ENCODE results near the gene CROCC2. TPM values are rescaled to one million over a fixed set of nuclear protein-coding genes. Genes with fewer than 3 reads are reported as not detected.

The CROCC2 gene
- total and polyA plus RNA-seq, 5 donors from 2014 or later, result not detected

- no peaks in the 10 kb centered on the region for H3K9me3 ChIP-seq (ENCODE audit: control insufficient read depth in 2 of 2, low read length in 2 of 2)
- DNase-seq (no peak), ATAC-seq (ENCODE audit: low read depth in 2 of 2) (no peak)
- Mint-ChIP-seq H3K9me3 (no peaks in the 10 kb centered on the region), H3K4me1 (no peaks in the 10 kb centered on the region), H3K27me3 (no peaks in the 10 kb centered on the region), H3K4me3 (no peak overlapping the region), H3K36me3 (no peaks in the 10 kb centered on the region), H3K27ac (no peak overlapping the region)
- no peak overlapping the region for H3K4me3 ChIP-seq (ENCODE audit: low read depth, low read length)
- H3K27me3 ChIP-seq (ENCODE audit: control insufficient read depth, insufficient read depth, low read length), result no peaks in the 10 kb centered on the region
- no peaks in the 10 kb centered on the region for H3K36me3 ChIP-seq (ENCODE audit: control insufficient read depth, insufficient read depth, low read length)
- H3K27ac ChIP-seq (ENCODE audit: insufficient read depth, low read length, poor library complexity, severe bottlenecking), result no peak overlapping the region
- no peaks in the 10 kb centered on the region for H3K4me1 ChIP-seq (ENCODE audit: control insufficient read depth, insufficient read depth, low read length, poor library complexity, severe bottlenecking)
These were observed 55.1 kb downstream of the CROCC2 start for GRCh38 chr2:240960971-240961876.

- Mint-ChIP-seq H3K4me3 (no peak overlapping the region), H3K4me1 (no peaks in the 10 kb centered on the region), H3K27ac (no peak overlapping the region), H3K27me3 (no peaks in the 10 kb centered on the region), H3K36me3 (no peaks in the 10 kb centered on the region), H3K9me3 (no peaks in the 10 kb centered on the region)
- no peaks in the 10 kb centered on the region for H3K9me3 ChIP-seq (ENCODE audit: control insufficient read depth in 2 of 2, low read length in 2 of 2)
- H3K27me3 ChIP-seq (ENCODE audit: control insufficient read depth, insufficient read depth, low read length), result no peaks in the 10 kb centered on the region
- no peak for ATAC-seq (ENCODE audit: low read depth in 2 of 2)
- H3K4me3 ChIP-seq (ENCODE audit: low read depth, low read length), result no peak overlapping the region
- no peaks in the 10 kb centered on the region for H3K4me1 ChIP-seq (ENCODE audit: control insufficient read depth, insufficient read depth, low read length, poor library complexity, severe bottlenecking)
- DNase-seq, result no peak
- H3K36me3 ChIP-seq (ENCODE audit: control insufficient read depth, insufficient read depth, low read length), result no peaks in the 10 kb centered on the region
- H3K27ac ChIP-seq (ENCODE audit: insufficient read depth, low read length, poor library complexity, severe bottlenecking), result no peak overlapping the region
These were observed 55.8 kb downstream of the CROCC2 start for GRCh38 chr2:240961910-240962299.

GRCh38 chr2:240962300-240963064 lies 56.3 kb downstream of the CROCC2 start:
- no peak overlapping the region for H3K27ac Mint-ChIP-seq
- no peak for DNase-seq
- H3K9me3 Mint-ChIP-seq, result no peaks in the 10 kb centered on the region
- H3K4me1 ChIP-seq (ENCODE audit: control insufficient read depth, insufficient read depth, low read length, poor library complexity, severe bottlenecking), result no peaks in the 10 kb centered on the region
- H3K4me3 ChIP-seq (ENCODE audit: low read depth, low read length), result no peak overlapping the region
- no peaks in the 10 kb centered on the region for H3K27me3 Mint-ChIP-seq
- H3K9me3 ChIP-seq (ENCODE audit: control insufficient read depth in 2 of 2, low read length in 2 of 2), result no peaks in the 10 kb centered on the region
- no peaks in the 10 kb centered on the region for H3K4me1 Mint-ChIP-seq
- H3K27me3 ChIP-seq (ENCODE audit: control insufficient read depth, insufficient read depth, low read length), result no peaks in the 10 kb centered on the region
- no peak for ATAC-seq (ENCODE audit: low read depth in 2 of 2)
- no peak overlapping the region for H3K4me3 Mint-ChIP-seq
- no peak overlapping the region for H3K27ac ChIP-seq (ENCODE audit: insufficient read depth, low read length, poor library complexity, severe bottlenecking)
- no peaks in the 10 kb centered on the region for H3K36me3 Mint-ChIP-seq
- no peaks in the 10 kb centered on the region for H3K36me3 ChIP-seq (ENCODE audit: control insufficient read depth, insufficient read depth, low read length)

GRCh38 chr2:240963065-240963867 lies 57.1 kb downstream of the CROCC2 start:
- Mint-ChIP-seq H3K36me3 (no peaks in the 10 kb centered on the region), H3K27me3 (no peaks in the 10 kb centered on the region), H3K9me3 (no peaks in the 10 kb centered on the region), H3K4me1 (no peaks in the 10 kb centered on the region), H3K4me3 (no peak overlapping the region), H3K27ac (no peak overlapping the region)
- no peaks in the 10 kb centered on the region for H3K36me3 ChIP-seq (ENCODE audit: control insufficient read depth, insufficient read depth, low read length)
- ATAC-seq (ENCODE audit: low read depth in 2 of 2), result no peak
- no peak for DNase-seq
- no peaks in the 10 kb centered on the region for H3K4me1 ChIP-seq (ENCODE audit: control insufficient read depth, insufficient read depth, low read length, poor library complexity, severe bottlenecking)
- H3K27me3 ChIP-seq (ENCODE audit: control insufficient read depth, insufficient read depth, low read length), result no peaks in the 10 kb centered on the region
- H3K4me3 ChIP-seq (ENCODE audit: low read depth, low read length), result no peak overlapping the region
- no peaks in the 10 kb centered on the region for H3K9me3 ChIP-seq (ENCODE audit: control insufficient read depth in 2 of 2, low read length in 2 of 2)
- H3K27ac ChIP-seq (ENCODE audit: insufficient read depth, low read length, poor library complexity, severe bottlenecking), result no peak overlapping the region

GRCh38 chr2:240963868-240964703 lies 58.0 kb downstream of the CROCC2 start:
- no peak overlapping the region for H3K4me3 ChIP-seq (ENCODE audit: low read depth, low read length)
- no peak for ATAC-seq (ENCODE audit: low read depth in 2 of 2)
- Mint-ChIP-seq H3K4me3 (no peak overlapping the region), H3K36me3 (no peaks in the 10 kb centered on the region), H3K27ac (peak overlapping the region in 1 of 3 donors; percentile 82), H3K27me3 (no peaks in the 10 kb centered on the region), H3K4me1 (no peaks in the 10 kb centered on the region), H3K9me3 (no peaks in the 10 kb centered on the region)
- no peak for DNase-seq
- no peaks in the 10 kb centered on the region for H3K9me3 ChIP-seq (ENCODE audit: control insufficient read depth in 2 of 2, low read length in 2 of 2)
- no peaks in the 10 kb centered on the region for H3K4me1 ChIP-seq (ENCODE audit: control insufficient read depth, insufficient read depth, low read length, poor library complexity, severe bottlenecking)
- H3K36me3 ChIP-seq (ENCODE audit: control insufficient read depth, insufficient read depth, low read length), result no peaks in the 10 kb centered on the region
- H3K27ac ChIP-seq (ENCODE audit: insufficient read depth, low read length, poor library complexity, severe bottlenecking), result no peak overlapping the region
- H3K27me3 ChIP-seq (ENCODE audit: control insufficient read depth, insufficient read depth, low read length), result no peaks in the 10 kb centered on the region

GRCh38 chr2:240964704-240965295 lies 58.7 kb downstream of the CROCC2 start:
- Histone ChIP-seq H3K27ac (ENCODE audit: insufficient read depth, low read length, poor library complexity, severe bottlenecking) (no peak overlapping the region), H3K36me3 (ENCODE audit: control insufficient read depth, insufficient read depth, low read length) (no peaks in the 10 kb centered on the region), H3K4me3 (ENCODE audit: low read depth, low read length) (no peak overlapping the region), H3K9me3 (ENCODE audit: control insufficient read depth in 2 of 2, low read length in 2 of 2) (no peaks in the 10 kb centered on the region), H3K27me3 (ENCODE audit: control insufficient read depth, insufficient read depth, low read length) (no peaks in the 10 kb centered on the region), H3K4me1 (ENCODE audit: control insufficient read depth, insufficient read depth, low read length, poor library complexity, severe bottlenecking) (no peaks in the 10 kb centered on the region)
- ATAC-seq (ENCODE audit: low read depth in 2 of 2) (no peak), DNase-seq (no peak)
- Mint-ChIP-seq H3K36me3 (no peaks in the 10 kb centered on the region), H3K4me3 (no peak overlapping the region), H3K27ac (no peak overlapping the region), H3K27me3 (no peaks in the 10 kb centered on the region), H3K9me3 (no peaks in the 10 kb centered on the region), H3K4me1 (no peaks in the 10 kb centered on the region)
